ENCODE data around the gene ADAMTS2.

Gene ADAMTS2

DNA sequence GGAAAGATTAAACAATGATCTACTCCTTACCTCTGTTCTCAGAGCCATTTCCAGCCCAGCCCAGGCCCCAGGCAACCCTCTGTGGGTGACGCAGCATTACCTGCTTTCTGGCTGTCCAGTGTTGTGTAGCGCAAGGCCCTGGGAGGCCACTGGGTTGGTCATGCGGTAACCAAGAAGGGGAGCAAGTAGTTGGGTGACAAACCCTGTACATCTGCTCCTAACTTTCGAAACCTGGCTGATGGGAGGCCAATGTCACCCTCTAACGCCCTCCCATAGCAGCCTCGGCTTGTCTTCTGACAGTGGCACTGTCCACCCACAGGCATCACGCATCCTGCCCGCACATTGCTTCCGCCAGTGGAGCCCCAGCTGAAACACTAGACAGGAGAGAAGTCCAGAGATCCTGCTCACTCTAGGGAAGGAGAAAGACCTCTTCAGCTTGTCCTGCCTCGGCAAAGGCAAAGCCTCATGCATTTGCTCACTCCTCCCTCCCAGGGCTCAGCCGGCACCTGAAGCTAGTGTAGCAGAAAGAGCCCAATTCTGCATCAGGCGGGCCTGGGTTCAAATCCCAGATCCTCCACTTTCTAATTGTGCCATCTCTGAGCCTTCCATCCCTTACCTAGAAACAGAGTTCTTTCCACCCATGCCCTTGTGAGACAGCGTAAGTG, 94.6 kb downstream of the ADAMTS2 start:
- peak; percentile 8 for DNase-seq

DNA sequence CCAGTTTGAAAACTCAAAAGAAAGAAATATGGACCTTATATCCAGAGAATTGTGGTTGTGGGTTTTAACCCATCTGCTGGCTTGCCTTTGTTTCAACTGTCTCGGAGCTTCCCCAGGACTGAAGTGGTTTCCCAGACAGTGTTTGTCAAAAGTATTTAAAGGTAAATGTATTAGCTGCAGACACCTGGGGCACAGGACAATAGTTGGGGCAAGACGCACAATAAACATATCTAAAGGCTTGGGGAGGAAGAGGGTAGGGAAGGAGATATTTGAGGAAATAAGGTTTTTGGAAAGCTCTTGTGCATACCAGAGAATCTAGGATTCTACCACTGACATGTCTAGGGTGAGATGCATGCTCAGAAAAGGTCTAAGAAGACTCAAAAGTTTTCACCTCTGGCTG, 99.0 kb downstream of the ADAMTS2 start:
- no peak for DNase-seq

DNA sequence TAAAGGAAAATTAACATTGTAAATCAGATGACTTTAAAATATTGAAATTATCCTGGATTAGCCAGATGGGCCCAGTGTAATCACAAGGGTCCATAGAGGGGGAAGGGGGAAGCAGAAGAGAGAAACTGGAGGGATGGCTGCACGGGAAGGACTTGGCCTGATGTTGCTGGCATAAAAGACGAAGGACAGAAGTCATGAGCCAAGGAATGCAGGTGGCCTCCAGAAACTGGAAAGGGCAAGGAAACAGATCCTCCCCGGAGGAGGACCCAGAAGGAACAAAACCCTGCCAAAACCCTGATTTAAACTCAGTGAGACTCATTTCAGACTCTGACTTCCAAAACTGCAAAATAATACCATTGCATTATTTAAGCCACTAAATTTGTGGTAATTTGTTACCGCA, 100.2 kb downstream of the ADAMTS2 start:
- no peak for DNase-seq

DNA sequence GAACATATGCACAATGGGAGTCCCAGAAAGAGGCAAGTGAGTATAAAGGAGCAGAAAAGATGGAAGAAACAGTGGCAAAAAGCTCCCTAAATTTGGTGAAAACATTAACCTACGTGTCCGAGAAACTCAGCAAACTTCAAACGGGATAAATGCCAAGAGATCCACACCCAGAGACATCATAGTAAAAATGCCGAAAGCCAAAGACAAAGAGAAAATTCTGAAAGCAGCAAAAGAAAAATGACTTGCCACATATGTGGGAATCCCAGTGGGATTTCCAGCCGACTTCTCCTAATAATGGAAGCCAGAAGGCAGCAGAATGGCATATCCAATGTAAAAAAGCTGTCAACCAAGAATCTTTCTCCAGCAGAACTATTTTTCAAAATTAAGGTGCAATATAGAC, 101.2 kb downstream of the ADAMTS2 start:
- no peak for DNase-seq

DNA sequence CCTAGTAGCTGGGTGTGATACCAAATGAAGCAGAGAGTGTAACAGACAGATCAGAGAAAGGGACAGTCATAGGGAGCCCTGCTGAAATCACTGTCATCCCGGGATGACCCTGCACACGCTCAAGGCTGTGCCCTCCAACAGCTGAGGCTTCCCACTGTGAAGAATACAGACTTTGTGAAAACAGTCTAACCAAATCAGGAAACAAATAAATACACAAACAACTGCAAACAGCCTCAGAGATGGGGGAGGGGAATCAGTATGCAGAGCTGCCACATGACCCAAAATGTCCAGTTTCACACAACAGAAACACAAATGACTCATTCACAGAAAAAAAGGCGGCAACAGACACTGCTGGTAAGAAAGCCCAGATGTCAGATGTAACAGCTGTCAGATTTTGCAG, 101.9 kb downstream of the ADAMTS2 start:
- DNase-seq = no peak

DNA sequence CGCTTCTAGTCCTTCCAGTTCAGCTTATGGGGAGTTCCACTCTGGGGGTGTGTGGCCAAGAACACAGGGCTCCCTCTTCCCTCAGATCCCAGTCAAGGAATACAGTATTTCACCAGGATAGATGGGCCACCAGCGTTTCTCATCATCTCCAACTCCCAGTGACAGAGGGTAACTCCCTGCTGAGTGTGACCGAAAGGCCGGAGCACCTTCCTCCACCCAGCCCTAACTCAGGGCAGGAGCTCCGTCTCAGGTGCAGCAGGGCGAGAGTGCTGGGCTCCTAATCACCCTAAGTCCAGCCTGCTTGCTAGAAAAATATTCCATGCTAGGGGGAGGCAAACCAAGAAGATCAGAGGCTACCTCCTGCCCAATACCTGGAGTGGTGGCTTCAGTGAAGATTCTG, 102.6 kb downstream of the ADAMTS2 start:
- DNase-seq = peak; percentile 2

DNA sequence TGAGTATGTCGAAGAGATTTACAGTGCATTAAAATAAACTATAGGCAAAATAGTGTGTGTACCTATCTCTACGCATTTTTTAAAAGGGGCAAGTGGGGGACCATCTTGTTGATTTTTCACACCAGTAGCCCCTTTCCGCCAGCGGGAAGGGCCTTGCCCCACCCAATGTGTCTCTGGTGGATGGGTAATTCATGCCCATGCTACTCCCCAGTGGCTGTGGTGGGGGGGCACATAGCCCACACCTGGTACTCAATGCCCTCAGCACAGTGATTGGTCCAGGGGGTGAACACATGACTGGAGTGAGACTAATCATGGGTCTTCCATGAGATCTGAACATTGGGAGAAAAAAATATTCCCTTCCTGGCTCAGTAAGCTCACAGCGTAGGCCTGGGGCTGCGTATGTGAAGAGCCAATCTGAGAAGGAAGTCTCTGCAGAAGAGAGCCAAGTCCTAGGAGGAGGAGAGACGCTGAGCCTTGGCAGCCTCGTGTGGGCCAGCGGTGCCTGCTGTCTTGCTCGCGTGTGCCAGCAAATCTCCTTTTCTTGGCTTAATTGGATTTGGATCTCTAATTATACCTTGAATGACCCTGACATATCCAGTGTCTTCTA, 103.4 kb downstream of the ADAMTS2 start:
- no peak for DNase-seq

DNA sequence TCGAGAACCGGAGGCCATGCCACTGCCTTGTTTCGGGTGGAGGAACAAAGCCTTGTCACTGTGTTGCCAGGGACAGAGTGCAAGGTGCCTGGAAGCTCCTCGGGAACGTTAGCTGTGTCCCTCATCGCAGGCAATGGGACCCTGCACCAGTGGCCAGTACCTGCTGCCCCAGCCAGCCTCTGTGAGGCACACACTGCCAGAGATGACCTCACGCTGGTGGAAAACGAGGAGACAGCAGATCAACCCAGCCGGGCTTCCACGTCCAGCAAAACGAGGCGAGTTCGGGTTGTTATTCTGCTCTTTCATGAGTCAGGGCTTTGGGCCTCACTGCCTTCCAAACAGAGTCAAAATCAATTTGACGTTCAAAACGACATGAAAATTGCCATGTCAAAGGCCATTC, 104.1 kb downstream of the ADAMTS2 start:
- peak; percentile 7 for DNase-seq

DNA sequence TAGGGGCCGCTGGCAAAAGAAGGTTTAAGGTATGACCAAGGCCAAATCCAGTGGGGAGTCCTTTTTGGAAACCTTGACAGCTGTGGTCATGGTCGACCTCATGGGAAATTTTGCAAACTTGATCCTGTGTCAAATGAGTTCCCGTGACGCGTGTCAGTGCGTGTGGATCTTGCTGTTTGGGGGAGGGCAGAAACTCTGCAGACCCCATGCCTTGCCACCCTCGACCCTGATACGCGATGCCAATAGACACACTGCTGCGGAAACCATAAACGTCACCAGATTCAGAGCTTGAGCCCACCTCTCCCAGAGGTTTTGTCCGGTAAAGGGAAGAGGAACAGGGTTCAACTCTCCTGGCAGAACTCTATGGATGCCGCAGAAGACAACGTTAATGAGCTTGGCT, 104.7 kb downstream of the ADAMTS2 start:
- DNase-seq = no peak

DNA sequence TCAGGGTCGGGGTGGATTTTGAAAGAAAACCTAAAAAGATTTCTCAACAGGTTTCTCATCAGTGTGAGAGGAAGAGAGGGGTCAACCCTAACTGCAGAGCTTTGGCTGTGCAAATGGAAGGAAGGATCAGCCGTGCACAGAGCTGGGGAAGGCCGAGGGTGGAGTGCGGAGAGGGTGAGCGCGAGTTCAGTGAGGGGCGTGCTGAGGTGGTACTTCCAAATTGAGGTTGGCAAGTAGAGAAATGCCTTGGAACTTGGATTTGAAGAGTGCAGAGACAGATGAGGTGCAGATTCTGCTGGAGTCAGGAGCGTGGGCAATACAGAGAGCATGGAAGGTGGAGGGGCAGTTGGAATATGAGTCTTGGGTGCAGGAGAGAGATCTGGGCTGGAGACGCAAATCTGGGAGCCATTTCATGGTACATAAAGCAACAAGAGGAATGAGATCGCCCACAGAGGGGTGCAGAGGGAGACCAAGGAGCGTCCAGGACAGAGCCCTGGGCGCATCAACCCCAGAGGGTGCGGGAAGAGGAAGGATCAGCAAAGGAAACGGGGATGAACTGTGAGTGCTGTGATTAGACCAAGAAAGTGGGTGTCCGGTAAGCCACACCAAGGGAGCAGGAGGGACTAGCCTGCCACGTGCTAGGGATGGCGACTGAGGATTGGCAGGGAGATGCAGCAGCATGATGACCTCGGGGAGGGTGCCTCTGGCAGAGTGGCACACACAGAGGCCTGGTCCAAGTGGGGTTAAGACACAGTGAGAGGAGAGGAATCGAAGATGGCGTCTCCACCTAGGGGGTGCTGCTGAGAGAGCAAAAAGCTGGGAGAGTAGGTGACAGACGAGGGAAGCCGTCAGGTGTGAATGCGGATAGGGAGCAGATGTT, 105.8 kb downstream of the ADAMTS2 start:
- DNase-seq = no peak

DNA sequence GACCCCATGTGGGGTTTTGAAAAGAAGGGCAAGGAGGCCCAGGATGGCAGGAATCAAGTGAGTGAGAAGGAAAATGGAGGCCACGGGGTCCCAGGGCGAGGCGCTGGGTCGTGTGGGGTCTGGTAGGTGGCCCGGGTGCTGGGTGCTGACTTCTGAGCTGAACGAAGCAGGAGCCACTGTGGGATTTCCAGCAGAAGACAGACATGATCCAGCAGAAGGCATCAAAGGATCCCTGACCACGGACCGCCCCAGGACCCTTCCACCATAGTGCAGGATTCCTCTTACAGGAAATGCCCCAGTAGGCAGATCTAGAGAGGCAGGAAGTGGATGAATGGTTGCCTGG, 106.7 kb downstream of the ADAMTS2 start:
- DNase-seq = no peak

DNA sequence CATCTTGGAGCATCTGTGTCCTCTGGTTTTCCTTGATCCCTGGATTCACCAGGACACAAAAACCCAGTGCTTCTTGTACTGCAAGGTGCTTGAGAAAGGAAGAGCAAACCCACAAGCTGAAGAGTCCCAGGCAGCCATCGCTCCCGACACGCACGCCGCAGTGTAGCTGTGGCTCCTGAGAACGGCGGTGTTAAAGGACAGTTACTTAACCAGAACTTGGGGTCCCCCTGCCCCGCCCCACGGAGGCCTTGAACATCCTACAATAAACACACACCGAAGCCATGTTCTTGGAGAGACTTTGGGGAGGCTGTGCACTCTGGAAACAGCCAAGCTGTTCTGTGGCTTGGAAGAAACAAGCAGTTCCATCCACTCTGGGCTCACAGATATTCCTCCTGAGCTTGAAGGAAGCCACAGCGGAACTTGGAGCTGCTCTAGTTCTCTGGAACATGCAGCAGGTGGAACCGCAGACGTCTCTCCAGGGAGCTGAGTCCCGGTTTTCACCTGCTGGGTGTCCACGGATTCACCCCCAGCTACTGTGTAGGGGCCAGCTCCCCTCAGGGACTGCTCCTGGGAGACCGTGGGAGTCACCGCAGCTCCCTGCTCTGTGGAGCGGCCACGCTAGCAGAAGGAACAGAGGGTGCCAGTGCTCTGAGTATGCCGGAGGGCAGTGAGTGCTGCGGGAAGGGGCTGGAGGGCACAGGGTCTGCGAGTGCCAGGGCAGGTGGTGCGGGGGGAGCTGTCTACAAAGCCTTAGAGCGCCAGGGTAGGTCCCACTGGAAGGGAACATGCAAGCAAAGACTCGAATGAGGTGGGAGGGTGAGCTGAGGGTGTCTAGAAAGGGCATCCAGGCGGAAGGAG, 107.3 kb downstream of the ADAMTS2 start:
- no peak for DNase-seq

DNA sequence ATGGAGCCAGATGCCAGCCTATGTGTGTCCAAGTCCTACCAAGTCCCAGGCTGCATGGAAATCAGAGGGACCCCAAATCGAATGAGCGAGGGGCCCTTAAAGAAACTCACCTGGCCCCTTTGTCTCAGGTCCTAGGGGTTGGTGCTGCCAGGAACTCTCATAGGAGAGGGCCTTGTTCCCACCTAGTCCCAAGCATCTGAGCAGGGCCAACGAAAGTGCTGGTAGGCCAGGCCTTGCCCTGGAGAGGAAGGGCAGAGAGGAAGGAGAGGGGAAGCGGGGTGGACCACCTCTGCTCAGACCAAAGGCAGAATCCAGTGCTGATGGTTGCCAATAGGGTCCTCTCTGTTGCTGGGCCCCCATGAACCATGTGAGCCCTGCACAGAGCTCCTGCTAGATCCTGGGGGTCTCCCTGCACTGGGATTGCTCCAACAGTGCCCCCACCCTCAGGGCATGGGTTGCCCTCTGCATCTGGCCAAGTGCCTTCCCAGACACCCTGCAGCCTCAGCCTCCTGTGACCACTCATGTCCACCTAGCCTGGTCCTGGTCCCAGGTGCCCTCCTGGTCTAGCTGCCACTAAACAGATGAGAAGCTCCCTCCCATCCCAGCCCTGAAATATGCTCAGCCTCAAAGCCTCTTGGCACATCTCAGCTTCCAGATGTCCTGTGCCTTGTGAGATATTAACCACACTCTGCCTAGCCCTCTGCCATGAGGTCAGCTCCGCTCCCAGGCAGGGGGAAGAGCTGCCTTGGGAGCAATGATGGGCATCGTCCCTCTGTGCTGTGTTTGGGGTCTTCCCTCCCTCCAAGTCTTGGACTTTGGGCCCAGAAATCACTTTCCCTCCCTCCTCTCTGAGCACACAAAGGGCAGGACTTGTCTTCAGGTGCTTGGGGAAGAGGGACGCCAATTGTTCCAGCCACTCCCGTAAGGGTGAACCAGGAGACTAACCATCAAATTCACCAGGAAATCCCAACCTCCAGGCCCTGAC, 109.6 kb downstream of the ADAMTS2 start:
- DNase-seq = peak; percentile 7

DNA sequence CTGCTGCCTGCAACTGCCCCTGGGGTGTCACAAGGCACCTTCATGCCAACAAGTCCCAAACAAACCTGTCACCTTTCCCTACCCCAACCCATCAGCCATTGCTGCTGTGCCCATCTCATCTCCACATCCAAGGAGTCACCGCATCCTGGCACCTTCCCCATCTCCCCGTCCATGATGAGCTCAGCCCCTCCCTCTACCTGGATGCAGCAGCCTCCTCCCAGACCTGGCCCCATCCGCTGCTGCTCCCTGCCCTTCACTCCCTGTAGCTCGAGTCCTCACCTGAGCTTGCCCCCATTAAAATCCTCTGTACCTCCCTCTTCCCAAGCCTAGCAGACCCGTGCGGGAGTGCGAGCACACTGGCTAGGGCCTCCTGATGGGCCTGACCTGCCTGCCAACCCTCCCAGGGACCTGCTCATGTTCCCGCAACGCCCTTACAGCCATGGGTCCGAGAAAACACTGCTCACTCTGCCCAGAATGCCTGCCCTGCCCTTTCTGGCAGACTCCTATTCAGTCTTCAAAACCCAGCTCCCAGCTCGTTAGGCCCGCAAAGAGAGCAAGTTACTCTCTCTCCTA, 110.6 kb downstream of the ADAMTS2 start:
- DNase-seq = no peak

DNA sequence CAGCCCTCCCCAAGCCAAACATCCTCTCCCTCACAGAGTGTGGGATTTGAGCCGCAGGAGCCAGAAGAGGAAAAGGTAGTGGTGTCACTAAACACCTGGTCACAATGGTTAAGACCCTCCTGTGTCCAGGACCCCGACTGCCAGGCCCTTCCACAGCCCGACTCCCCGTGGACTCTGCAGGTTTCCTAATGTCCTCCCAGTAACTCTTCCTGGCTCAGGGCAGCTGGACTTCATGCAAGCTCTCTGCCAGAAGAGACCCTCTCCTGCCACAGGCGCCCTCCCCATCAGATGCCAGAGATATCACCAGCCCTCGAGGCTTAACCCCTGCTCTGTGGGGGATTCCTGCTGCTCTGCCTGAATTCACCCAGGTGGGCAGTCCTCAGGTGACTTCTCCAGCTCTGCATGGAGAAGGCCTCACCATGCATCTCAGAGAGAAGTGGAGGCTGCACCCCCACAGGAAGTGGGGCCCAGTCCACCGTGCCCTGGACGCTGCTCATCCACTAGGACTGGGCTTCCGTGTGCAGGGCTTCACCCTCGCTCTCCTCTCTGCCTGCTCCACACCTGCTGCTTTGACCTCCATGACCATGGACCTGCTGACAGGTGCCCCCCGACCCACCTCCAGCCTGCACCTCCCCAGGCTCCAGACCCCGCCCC, 111.2 kb downstream of the ADAMTS2 start:
- no peak for DNase-seq

DNA sequence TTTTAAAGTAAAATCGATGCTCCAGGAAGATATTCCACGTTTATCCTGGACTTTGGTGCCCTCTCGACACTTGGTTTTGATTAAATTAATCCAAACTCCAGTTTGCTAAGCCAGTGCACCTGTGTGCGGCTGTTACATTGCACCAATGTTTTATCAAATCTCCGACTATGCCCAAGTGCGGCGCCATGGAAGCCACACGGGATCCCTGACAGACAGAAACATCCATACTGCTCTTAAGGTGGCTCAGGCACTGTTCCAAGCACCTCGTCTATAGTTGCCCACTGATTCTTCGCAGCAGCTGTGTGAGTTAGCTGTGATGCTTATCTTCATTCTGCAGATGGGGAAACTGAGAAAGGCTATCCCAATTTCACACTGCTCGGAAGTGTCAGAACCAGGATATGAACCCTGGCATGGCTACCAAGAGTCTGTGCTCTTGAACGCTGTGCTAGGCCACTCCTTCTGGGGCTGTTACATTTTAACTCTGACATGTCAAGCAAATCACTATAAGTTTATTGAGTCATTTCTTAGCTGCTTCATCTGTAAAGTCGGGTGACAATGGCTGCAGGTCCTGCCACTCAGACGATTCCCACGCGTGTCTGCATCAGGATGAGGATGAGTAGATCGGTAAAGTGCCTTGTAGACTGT, 113.0 kb downstream of the ADAMTS2 start:
- no peak for DNase-seq

DNA sequence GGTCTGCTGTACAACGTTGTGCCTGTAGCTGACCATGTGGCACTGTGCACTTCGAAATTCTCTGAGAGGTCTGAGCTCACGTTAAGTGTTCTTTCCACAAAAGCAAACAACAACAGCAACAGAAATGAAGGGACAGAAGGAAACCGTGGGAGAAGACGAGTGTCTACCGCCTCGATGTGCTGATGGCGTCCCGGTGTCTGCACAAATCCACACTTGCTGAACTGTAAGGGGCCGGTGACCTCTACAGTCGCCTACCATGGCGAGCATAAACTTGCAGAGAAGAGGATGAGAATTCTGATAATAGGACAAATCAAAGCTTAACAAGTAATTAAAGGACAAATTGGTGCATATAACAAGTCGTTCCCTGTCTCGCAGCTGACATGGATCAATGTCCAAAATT, 114.0 kb downstream of the ADAMTS2 start:
- no peak for DNase-seq

DNA sequence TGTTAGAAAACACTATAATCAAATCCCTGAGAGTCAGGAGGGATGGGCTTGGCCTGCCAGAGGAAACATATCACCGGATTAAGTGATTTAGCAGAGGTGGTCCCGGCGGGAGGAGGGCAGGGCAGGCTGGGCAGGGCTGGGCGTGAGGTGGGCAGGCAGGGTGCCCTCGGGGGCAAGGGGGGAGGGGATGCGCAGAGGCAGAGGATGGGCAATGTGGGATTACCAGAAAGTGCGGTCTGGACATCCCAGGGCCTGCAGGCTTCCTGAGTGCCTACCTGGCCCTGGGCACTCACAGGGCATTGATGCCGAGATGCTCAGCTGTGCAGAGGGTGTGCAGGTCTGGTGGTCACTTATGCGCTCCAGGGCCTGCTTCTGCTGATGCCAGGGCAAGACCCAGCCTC, 115.2 kb downstream of the ADAMTS2 start:
- no peak for DNase-seq

DNA sequence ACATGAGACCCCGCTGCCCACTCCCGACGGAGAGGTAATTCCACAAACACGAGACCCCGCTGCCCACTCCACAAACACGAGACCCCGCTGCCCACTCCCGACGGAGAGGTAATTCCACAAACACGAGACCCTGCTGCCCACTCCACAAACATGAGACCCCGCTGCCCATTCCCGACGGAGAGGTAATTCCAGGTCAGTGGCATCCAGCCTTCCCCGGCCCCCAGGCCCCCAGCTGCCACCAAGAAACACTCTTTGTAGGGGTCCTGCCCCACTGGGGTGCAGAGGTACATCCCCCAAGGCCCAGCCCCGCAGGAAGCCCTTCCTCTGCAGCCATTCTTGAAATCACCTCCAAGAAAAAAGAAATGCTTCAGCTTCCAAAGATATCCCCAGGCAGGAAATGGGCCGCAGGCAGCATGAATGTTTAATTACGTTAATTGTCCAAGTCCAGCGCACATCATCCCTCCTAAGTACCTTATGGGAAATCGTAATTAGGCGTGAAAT, 115.9 kb downstream of the ADAMTS2 start:
- no peak for DNase-seq
